SK-N-SH treated with all-trans-retinoic acid at 6 μM for 48 hours (cell line): ENCODE results near the gene SERPINB8.

Source experiments
- ATAC-seq: fragments of 200-7000 bp; cut with Tn5 transposase; 3 replicates; pipeline ENCODE4 v1.9.1; 2020; ENCODE audit warnings: mild to moderate bottlenecking, moderate library complexity
- ARNTL ChIP-seq: fragments of 450-650 bp; formaldehyde crosslinking; IDR thresholded peaks from 2 replicates; pipeline ENCODE4 v1.5.0; 2020; ENCODE audit warnings: low read depth, mild to moderate bottlenecking, moderate library complexity, borderline replicate concordance
- BACH2 ChIP-seq: fragments of 250-450 bp; sonication (Bioruptor Pico); IDR thresholded peaks from 2 replicates; pipeline ENCODE4 v1.9.0; 2021; ENCODE audit warnings: mild to moderate bottlenecking, borderline replicate concordance
- CREB5 ChIP-seq: fragments of 250-450 bp; sonication (Bioruptor Pico); IDR thresholded peaks from 2 replicates; pipeline ENCODE4 v1.5.1; 2020; ENCODE audit warnings: low read depth, mild to moderate bottlenecking, moderate library complexity
- CSRNP3 ChIP-seq: fragments of 250-450 bp; sonication (Bioruptor Pico); IDR thresholded peaks from 2 replicates; pipeline ENCODE4 v1.5.1; 2021; ENCODE audit warnings: mild to moderate bottlenecking, moderate library complexity
- GLIS3 ChIP-seq: fragments of 250-450 bp; sonication (Bioruptor Pico); IDR thresholded peaks from 2 replicates; pipeline ENCODE4 v1.5.0; 2020; ENCODE audit warnings: mild to moderate bottlenecking, moderate library complexity
- ISL1 ChIP-seq: fragments of 250-450 bp; sonication (Bioruptor Pico); IDR thresholded peaks from 2 replicates; pipeline ENCODE4 v2.1.2; 2022; ENCODE audit warnings: mild to moderate bottlenecking, moderate library complexity
- OSR1 ChIP-seq: fragments of 250-450 bp; sonication (Bioruptor Pico); IDR thresholded peaks from 2 replicates; pipeline ENCODE4 v1.8.0; 2022; ENCODE audit warnings: moderate library complexity, mild to moderate bottlenecking, inconsistent platforms
- PATZ1 ChIP-seq: fragments of 250-450 bp; sonication (Bioruptor Pico); IDR thresholded peaks from 2 replicates; pipeline ENCODE4 v1.8.0; 2020; ENCODE audit warnings: mild to moderate bottlenecking, moderate library complexity, borderline replicate concordance
- POU6F1 ChIP-seq: fragments of 250-450 bp; sonication (Bioruptor Pico); IDR thresholded peaks from 2 replicates; pipeline ENCODE4 v1.8.0; 2021; ENCODE audit warnings: low read depth, mild to moderate bottlenecking, moderate library complexity, borderline replicate concordance
- PPARA ChIP-seq: fragments of 250-450 bp; sonication (Bioruptor Pico); IDR thresholded peaks from 2 replicates; pipeline ENCODE4 v1.5.0; 2020; ENCODE audit warnings: mild to moderate bottlenecking, borderline replicate concordance
- RARB ChIP-seq: fragments of 250-450 bp; sonication (Bioruptor Pico); IDR thresholded peaks from 2 replicates; pipeline ENCODE4 v1.8.0; 2021; ENCODE audit warnings: mild to moderate bottlenecking, moderate library complexity
- SNAI2 ChIP-seq: fragments of 250-450 bp; sonication (Bioruptor Pico); IDR thresholded peaks from 2 replicates; pipeline ENCODE4 v1.5.0; 2020; ENCODE audit warnings: mild to moderate bottlenecking, moderate library complexity
- TOX ChIP-seq: fragments of 250-450 bp; sonication (Bioruptor Pico); IDR thresholded peaks from 2 replicates; pipeline ENCODE4 v1.8.0; 2021; ENCODE audit warnings: mild to moderate bottlenecking, moderate library complexity, borderline replicate concordance
- TSHZ2 ChIP-seq: fragments of 250-450 bp; sonication (Bioruptor Pico); IDR thresholded peaks from 2 replicates; pipeline ENCODE4 v1.5.0; 2020; ENCODE audit warnings: mild to moderate bottlenecking, moderate library complexity
- ZC3H10 ChIP-seq: fragments of 250-450 bp; sonication (Bioruptor Pico); IDR thresholded peaks from 2 replicates; pipeline ENCODE4 v1.5.1; 2021; ENCODE audit warnings: mild to moderate bottlenecking, moderate library complexity
- ZFP3 ChIP-seq: fragments of 250-450 bp; sonication (Bioruptor Pico); IDR thresholded peaks from 2 replicates; pipeline ENCODE4 v1.5.0; 2020; ENCODE audit warnings: mild to moderate bottlenecking, moderate library complexity
- ZFP30 ChIP-seq: fragments of 450-650 bp; formaldehyde crosslinking; IDR thresholded peaks from 2 replicates; pipeline ENCODE4 v1.5.0; 2022; ENCODE audit warnings: mild to moderate bottlenecking, moderate library complexity
- ZNF565 ChIP-seq: fragments of 450-650 bp; formaldehyde crosslinking; conservative IDR thresholded peaks from 2 replicates; pipeline ENCODE4 v1.5.0; 2020; ENCODE audit warnings: low read depth, mild to moderate bottlenecking, moderate library complexity
- ZNF70 ChIP-seq: fragments of 450-650 bp; formaldehyde crosslinking; IDR thresholded peaks from 2 replicates; pipeline ENCODE4 v1.5.0; 2020; ENCODE audit warnings: mild to moderate bottlenecking, moderate library complexity

SERPINB8 gene

GRCh38 chr18:64019922-64020756 lies 50.3 kb downstream of the SERPINB8 start:
- TF ChIP-seq ZC3H10 = no peak
- TF ChIP-seq CREB5 (CRISPR knock-in tag) = no peak
- no peak for TF ChIP-seq OSR1 (CRISPR knock-in tag)
- TF ChIP-seq TSHZ2 (CRISPR knock-in tag) = no peak
- ATAC-seq = no peak

- no peak for ATAC-seq
- no peak for TF ChIP-seq CSRNP3
- no peak for TF ChIP-seq BACH2
- no peak for TF ChIP-seq ZFP30 (CRISPR knock-in tag)
- no peak for TF ChIP-seq GLIS3
- TF ChIP-seq SNAI2 = no peak
- TF ChIP-seq PATZ1 = no peak
- no peak for TF ChIP-seq ZNF70 (CRISPR knock-in tag)
- no peak for TF ChIP-seq ZFP3 (CRISPR knock-in tag)
- no peak for TF ChIP-seq ISL1 (CRISPR knock-in tag)
- TF ChIP-seq PPARA (CRISPR knock-in tag) = no peak
- TF ChIP-seq POU6F1 (CRISPR knock-in tag) = no peak
- no peak for TF ChIP-seq CREB5 (CRISPR knock-in tag)
- TF ChIP-seq ZNF565 (CRISPR knock-in tag) = no peak
- no peak for TF ChIP-seq RARB (CRISPR knock-in tag)
- TF ChIP-seq OSR1 (CRISPR knock-in tag) = no peak
- TF ChIP-seq, all 23 proteins: peak for 0
Measured at GRCh38 chr18:64026350-64026749, 56.5 kb downstream of the SERPINB8 start.

- ATAC-seq = no peak
Measured at GRCh38 chr18:64027931-64028695, 58.2 kb downstream of the SERPINB8 start.

More at GRCh38 chr18:64027931-64028695, 58.2 kb downstream of the SERPINB8 start:
- TF ChIP-seq RARB (CRISPR knock-in tag) (no peak), ZFP3 (CRISPR knock-in tag) (no peak), ARNTL (CRISPR knock-in tag) (no peak), TOX (CRISPR knock-in tag) (no peak), BACH2 (no peak), GLIS3 (no peak)
